ENCODE results near the gene SLC6A7.
"Not testable (repeated sequence)": the region's sequence is repeated elsewhere in the genome, so short reads cannot be mapped to it uniquely, and the experiment has no call there.

SLC6A7 gene

DNA sequence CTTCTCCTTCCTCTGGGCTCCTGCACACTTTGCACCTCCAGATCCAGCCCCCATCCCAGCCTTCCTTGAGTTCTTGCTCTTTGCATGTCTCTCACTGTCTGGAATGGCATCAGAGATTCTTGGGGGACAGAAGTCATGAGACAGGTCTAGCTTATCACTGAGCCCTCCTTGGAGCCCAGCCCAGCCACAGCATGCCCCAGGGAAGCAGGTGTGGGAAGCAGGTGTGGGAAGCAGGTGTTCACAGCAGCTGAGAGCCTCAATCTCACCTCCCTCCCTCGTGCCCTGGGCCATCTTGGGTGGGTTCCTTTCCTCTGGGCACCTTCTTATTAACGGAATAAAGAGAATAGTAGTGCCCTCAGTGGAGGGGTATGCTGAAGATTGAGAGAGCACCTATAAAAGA lies 27.2 kb downstream of the SLC6A7 start:
- DNase-seq (ENCODE audit: low read depth in 2 of 2) = no peak

- peak; percentile 56 to 58 for DNase-seq (ENCODE audit: low read depth in 2 of 2)
These were observed 28.2 kb downstream of the SLC6A7 start for GRCh38 chr5:150217873-150218692.

DNA sequence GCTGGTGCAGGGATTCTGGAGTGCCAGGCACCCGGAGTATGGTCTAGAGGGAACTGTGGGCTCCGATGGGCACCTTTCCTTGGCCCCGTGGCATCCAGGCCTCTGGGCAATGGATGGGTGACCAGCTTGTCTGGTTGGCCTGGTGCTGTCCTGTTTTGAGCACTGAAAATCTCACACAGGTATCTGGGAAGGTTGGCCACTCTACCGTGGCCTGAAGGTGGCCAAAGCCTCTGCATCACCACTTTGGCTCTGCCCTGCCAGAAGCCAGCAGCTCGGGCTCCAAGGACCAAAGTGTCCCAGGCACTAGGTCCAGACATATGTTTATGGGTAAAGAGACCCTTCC lies 28.8 kb downstream of the SLC6A7 start:
- no peak for DNase-seq (ENCODE audit: low read depth in 2 of 2)

GRCh38 chr5:150219142-150219541 lies 29.3 kb downstream of the SLC6A7 start:
- no peak for DNase-seq (ENCODE audit: low read depth in 2 of 2)

DNA sequence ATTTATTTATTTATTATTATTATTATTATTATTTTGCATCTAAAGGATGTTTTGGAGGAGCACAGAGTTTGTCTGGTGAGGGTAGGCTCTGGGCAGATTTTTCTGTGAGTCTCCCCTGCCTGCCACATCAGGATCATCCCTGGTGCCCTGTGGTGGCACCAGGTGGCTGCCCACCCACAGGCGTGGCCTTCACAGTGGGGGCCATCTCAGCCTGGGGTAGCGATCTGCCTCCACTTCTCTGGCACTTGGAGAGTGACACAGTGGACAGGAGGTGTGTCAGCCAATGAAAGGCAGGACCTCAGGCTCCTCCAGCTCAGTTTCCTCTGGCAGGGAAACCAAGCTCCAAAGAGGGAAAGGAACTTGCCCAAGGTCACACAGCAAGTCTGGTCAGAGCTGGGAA lies 30.0 kb downstream of the SLC6A7 start:
- DNase-seq (ENCODE audit: low read depth in 2 of 2) = no peak

GRCh38 chr5:150221471-150221870 lies 31.6 kb downstream of the SLC6A7 start:
- DNase-seq (ENCODE audit: low read depth in 2 of 2) = no peak

DNA sequence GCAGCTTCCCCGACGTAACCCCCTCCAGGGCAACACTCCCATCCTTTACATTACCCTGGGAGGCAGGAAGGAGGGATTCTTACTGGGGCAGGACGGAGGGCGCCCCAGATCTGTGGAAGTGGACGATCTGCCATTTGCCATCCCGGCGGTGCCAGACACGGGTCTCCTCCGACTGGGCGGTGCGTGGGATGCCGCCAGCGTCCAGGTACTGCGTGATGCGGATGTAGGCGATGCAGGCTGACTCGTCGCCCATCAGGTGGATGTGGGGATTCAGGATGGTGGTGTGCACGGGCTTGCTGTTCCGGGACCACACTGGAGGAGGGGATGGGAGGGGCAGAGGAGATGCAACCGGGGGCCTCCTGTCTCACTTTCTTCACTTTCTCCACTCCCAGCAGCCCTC lies 33.0 kb downstream of the SLC6A7 start:
- DNase-seq (ENCODE audit: low read depth in 2 of 2) = no peak

GRCh38 chr5:150223474-150223873 lies 33.6 kb downstream of the SLC6A7 start:
- DNase-seq (ENCODE audit: low read depth in 2 of 2) = no peak

- no peak for DNase-seq (ENCODE audit: low read depth in 2 of 2)
These were observed 34.7 kb downstream of the SLC6A7 start for GRCh38 chr5:150224483-150225027.

- DNase-seq (ENCODE audit: low read depth in 2 of 2) = no peak
These were observed 37.2 kb downstream of the SLC6A7 start for GRCh38 chr5:150227036-150227435.

DNA sequence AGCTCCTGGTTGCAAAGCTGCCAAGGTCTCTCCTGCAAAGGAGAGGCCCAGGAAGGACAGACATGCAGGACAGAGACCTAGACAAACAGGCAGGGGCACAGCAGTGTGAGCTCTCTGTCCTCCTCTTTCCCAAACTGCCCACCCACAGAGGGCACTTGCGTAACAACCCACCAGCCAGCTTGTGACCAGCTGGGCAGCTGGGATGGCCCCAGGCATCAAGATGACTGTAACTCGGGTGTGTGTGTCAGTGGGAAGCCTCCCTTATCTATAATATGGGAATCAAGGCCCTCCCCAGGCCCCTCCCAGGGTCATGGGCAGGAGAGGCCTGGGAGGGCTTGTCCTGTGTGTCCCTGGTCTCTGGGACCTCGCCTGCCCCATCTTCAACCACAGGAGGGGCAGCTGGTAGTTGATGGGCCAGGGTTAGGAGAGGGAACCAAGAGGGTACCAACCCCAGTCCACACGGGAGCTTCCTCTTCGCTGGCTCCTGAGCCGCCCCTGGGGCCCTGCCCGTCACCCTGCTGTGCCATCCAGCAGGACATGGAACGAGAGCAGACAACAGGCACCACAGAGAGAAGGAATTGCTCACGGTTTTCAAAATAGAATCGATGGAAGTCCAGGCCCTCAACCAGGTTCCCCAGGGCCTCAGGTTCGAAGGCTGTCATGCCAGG lies 37.9 kb downstream of the SLC6A7 start:
- no peak for DNase-seq (ENCODE audit: low read depth in 2 of 2)

GRCh38 chr5:150229571-150229970 lies 39.7 kb downstream of the SLC6A7 start:
- no peak for DNase-seq (ENCODE audit: low read depth in 2 of 2)

DNA sequence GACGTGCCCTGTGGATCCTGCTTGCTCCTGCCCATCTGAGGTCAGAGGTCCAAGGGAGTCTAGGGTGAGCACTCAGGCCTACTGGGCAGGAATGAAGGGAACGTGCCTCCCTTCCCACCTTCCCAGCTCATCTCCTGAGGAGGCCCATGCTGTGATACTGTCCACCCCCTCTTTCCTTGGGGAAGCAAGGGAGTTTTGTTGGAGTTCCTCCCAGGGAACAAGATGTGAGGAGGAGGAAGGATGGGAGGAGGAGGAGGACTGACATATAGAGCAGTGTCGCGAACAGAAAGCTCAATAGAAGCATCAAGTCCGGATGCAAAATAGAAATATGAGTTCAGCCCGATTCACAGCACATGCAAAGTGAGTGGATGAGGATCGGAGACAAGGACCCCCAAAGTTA lies 41.0 kb downstream of the SLC6A7 start:
- DNase-seq (ENCODE audit: low read depth in 2 of 2) = no peak

GRCh38 chr5:150233706-150234105 lies 43.8 kb downstream of the SLC6A7 start:
- not testable (repeated sequence) for DNase-seq (ENCODE audit: low read depth in 2 of 2)

GRCh38 chr5:150234576-150235499 lies 45.0 kb downstream of the SLC6A7 start:
- no peak for DNase-seq (ENCODE audit: low read depth in 2 of 2)

DNA sequence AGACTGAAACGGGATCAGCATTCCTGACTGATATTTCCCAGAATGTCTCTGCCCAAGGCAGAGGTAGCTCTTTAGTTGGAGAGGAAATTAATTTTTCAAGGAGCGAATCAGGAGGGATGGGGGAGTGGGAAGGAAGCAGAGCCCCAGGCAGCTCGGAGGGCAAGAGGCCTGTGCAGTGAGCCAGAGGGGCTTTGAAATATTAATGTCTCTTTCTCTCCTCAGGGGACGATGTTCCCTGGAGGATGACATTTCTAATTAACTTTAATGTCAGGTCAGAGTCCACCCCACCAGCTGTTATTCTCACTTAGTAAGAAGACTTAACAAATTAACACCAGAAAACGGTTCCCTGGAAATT lies 45.6 kb downstream of the SLC6A7 start:
- DNase-seq (ENCODE audit: low read depth in 2 of 2) = no peak

- no peak for DNase-seq (ENCODE audit: low read depth in 2 of 2)
These were observed 46.5 kb downstream of the SLC6A7 start for GRCh38 chr5:150236313-150236712.

DNA sequence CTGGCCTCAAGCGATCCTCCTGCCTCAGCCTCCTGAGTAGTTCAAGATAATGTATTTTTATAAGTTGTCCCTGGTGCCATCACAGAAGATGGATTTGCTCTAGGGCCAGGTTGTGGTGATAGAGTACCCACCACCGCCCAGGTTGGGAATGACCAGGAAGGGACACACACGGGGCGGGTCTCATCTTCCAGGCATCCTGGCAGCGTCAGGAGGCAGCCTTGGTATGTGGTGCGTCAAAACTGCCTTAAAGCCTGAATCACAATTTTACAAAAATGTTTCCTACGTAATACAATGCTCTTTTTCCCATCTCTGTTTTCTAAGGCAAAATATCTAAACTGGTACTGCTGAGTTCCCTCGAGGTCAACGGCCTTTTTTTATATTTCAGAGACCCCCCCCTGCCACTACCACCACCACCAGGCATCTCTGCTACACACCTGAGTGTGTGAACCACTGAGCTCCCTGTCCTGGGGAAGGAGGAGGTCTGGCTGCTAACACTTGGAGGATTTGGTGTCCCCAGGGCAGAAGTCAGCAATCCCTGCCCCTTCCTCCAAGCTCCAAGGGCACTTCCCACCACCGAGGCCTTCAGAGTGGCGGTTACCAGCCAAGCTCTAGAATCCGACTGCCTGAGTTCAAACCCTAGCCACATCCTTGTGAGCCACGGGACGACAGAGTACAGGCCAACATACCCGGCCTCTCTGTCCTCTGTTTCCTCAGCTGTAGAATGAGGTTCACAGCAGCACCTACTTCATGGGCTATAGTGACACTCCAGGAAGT lies 47.3 kb downstream of the SLC6A7 start:
- no peak for DNase-seq (ENCODE audit: low read depth in 2 of 2)

GRCh38 chr5:150238646-150239045 lies 48.8 kb downstream of the SLC6A7 start:
- DNase-seq (ENCODE audit: low read depth in 2 of 2) = no peak

- DNase-seq (ENCODE audit: low read depth in 2 of 2) = no peak
These were observed 49.4 kb downstream of the SLC6A7 start for GRCh38 chr5:150239099-150239793.

GRCh38 chr5:150239794-150240122 lies 49.9 kb downstream of the SLC6A7 start:
- no peak for DNase-seq (ENCODE audit: low read depth in 2 of 2)
